Mesenchymal stem cell (in vitro differentiated cells and primary cell): ENCODE data around the gene ALG2.

ENCODE experiments used
- DNase-seq: peaks from one replicate; pipeline ENCODE4 v3.0.0-alpha.2; 2013
- H2AFZ ChIP-seq: one replicate; pipeline ENCODE4 v1.6.1; 2013; ENCODE audit warnings: low read depth, mild to moderate bottlenecking, control low read depth, inconsistent platforms, low read length, moderate library complexity
- H2AK5ac ChIP-seq: 2 replicates; pipeline ENCODE4 v1.6.1; 2013; ENCODE audit warnings: low read length, moderate library complexity, mild to moderate bottlenecking, inconsistent platforms; ENCODE audit not compliant: severe bottlenecking
- H2BK120ac ChIP-seq: one replicate; pipeline ENCODE4 v1.6.1; 2013; ENCODE audit warnings: low read depth, mild to moderate bottlenecking, inconsistent platforms, low read length, moderate library complexity
- H2BK12ac ChIP-seq, 2 experiments: one replicate each; pipeline ENCODE4 v1.6.1; 2013; ENCODE audit warnings: inconsistent platforms in 2 of 2, low read length in 2 of 2, mild to moderate bottlenecking in 2 of 2, moderate library complexity in 2 of 2, control low read depth in 1 of 2
- H2BK15ac ChIP-seq: one replicate; pipeline ENCODE4 v1.6.1; 2013; ENCODE audit warnings: mild to moderate bottlenecking, low read depth, inconsistent platforms; ENCODE audit not compliant: poor library complexity, severe bottlenecking
- H2BK5ac ChIP-seq: 2 replicates; pipeline ENCODE4 v1.6.1; 2013; ENCODE audit warnings: low read depth, mild to moderate bottlenecking, low read length, control low read depth, inconsistent platforms; ENCODE audit not compliant: poor library complexity, severe bottlenecking
- H3K14ac ChIP-seq, 2 experiments: one replicate each; pipeline ENCODE4 v1.6.1; 2013; ENCODE audit warnings: inconsistent platforms in 2 of 2, low read length in 2 of 2, control low read depth in 1 of 2, mild to moderate bottlenecking in 1 of 2, moderate library complexity in 1 of 2
- H3K18ac ChIP-seq, 2 experiments: one replicate each; pipeline ENCODE4 v1.6.1; 2013; ENCODE audit warnings: inconsistent platforms in 2 of 2, low read length in 2 of 2, control low read depth in 1 of 2, low read depth in 1 of 2, mild to moderate bottlenecking in 1 of 2
- H3K23ac ChIP-seq, 2 experiments: one replicate each; pipeline ENCODE4 v1.6.1; 2013; ENCODE audit warnings: inconsistent platforms in 2 of 2, low read length in 2 of 2, mild to moderate bottlenecking in 2 of 2, moderate library complexity in 2 of 2, control low read depth in 1 of 2
- H3K27ac ChIP-seq: 2 replicates; pipeline ENCODE4 v1.5.1; 2013; ENCODE audit warnings: mild to moderate bottlenecking, moderate library complexity, low read length, control low read depth, inconsistent platforms; ENCODE audit not compliant: poor library complexity, severe bottlenecking
- H3K27me3 ChIP-seq, 2 experiments: 2 replicates each; pipeline versions ENCODE4 v1.6.1 to v1.7.0; 2013; ENCODE audit warnings: low read length in 2 of 2, mild to moderate bottlenecking in 2 of 2, moderate library complexity in 2 of 2, control low read depth in 1 of 2, inconsistent platforms in 1 of 2; ENCODE audit not compliant: control insufficient read depth in 1 of 2, insufficient read depth in 1 of 2
- H3K36me3 ChIP-seq, 2 experiments: 2 replicates each; pipeline versions ENCODE4 v1.6.1 to v1.7.0; 2013; ENCODE audit warnings: low read length in 2 of 2, control low read depth in 1 of 2, inconsistent platforms in 1 of 2, low read depth in 1 of 2, mild to moderate bottlenecking in 1 of 2; ENCODE audit not compliant: insufficient read depth in 2 of 2, control insufficient read depth in 1 of 2
- H3K4ac ChIP-seq, 2 experiments: one replicate each; pipeline ENCODE4 v1.6.1; 2013; ENCODE audit warnings: inconsistent platforms in 2 of 2, low read length in 2 of 2, mild to moderate bottlenecking in 2 of 2, moderate library complexity in 2 of 2, control low read depth in 1 of 2, low read depth in 1 of 2
- H3K4me1 ChIP-seq: 2 replicates; pipeline ENCODE4 v1.6.1; 2013; ENCODE audit warnings: low read depth, low read length, control low read depth; ENCODE audit not compliant: control insufficient read depth, insufficient read depth
- H3K4me2 ChIP-seq: 2 replicates; pipeline ENCODE4 v1.6.1; 2013; ENCODE audit warnings: low read length, mild to moderate bottlenecking, inconsistent platforms; ENCODE audit not compliant: poor library complexity, severe bottlenecking
- H3K4me3 ChIP-seq, 2 experiments: 2 replicates each; pipeline versions ENCODE4 v1.5.1 to v1.7.0; 2013; ENCODE audit warnings: low read length in 2 of 2, mild to moderate bottlenecking in 2 of 2, control low read depth in 1 of 2, low read depth in 1 of 2; ENCODE audit not compliant: insufficient read depth in 1 of 2
- H3K79me1 ChIP-seq: replicated peaks from 2 replicates; pipeline ENCODE4 v1.6.1; 2013; ENCODE audit warnings: mild to moderate bottlenecking, control low read depth, low read length, inconsistent platforms; ENCODE audit not compliant: poor library complexity, severe bottlenecking
- H3K9ac ChIP-seq: 2 replicates; pipeline ENCODE4 v1.7.0; 2013; ENCODE audit warnings: mild to moderate bottlenecking, low read length, moderate library complexity
- H3K9me3 ChIP-seq: 2 replicates; pipeline ENCODE4 v1.7.0; 2013; ENCODE audit warnings: mild to moderate bottlenecking, low read length; ENCODE audit not compliant: control insufficient read depth
- H4K8ac ChIP-seq: one replicate; pipeline ENCODE4 v1.6.1; 2013; ENCODE audit warnings: inconsistent platforms, mild to moderate bottlenecking, low read length, moderate library complexity
- H4K91ac ChIP-seq: one replicate; pipeline ENCODE4 v1.6.1; 2013; ENCODE audit warnings: mild to moderate bottlenecking, low read length, inconsistent platforms
- WGBS: methylation state at CpG from one replicate; pipeline ENCODE4 v1.1.7; 2013; ENCODE audit warnings: mixed read lengths; 5-methylcytosine and 5-hydroxymethylcytosine counted together

The ALG2 gene

DNA sequence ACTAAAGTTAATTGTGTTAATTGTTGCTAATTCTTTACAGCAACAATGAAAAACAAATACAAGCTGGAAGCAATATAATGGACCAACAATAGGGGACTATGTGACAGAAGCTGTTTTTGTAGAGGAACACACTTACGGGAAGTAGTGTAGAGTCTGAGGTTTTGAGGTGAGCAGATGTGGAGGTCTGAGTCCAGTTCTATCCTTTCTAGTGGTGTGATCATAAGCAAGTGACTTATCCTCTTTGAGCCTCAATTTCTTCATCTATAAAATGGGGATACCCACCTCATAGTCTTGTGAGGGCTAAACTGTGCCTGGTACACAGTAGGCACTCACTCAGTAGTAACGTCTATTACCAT, 28.3 kb downstream of the ALG2 start:
- Histone ChIP-seq H3K4me3 (peak overlapping the region in 1 of 2 experiments; percentile 3), H3K18ac (no peak overlapping the region), H2BK5ac (no peak overlapping the region), H2BK120ac (no peak overlapping the region), H3K36me3 (no peaks in the 10 kb centered on the region), H2AK5ac (no peak overlapping the region), H4K8ac (no peak overlapping the region), H3K4me2 (no peak overlapping the region), H3K27me3 (peaks cover 41 to 65% of the 10 kb centered on the region in 2 experiments), H3K4me1 (no peaks in the 10 kb centered on the region), H4K91ac (no peak overlapping the region), H3K4ac (no peak overlapping the region), H3K9me3 (peaks cover 7% of the 10 kb centered on the region), H3K27ac (no peak overlapping the region), H3K79me1 (no peaks in the 10 kb centered on the region), H3K9ac (no peak overlapping the region), H3K23ac (no peak overlapping the region), H2AFZ (no peak overlapping the region), H3K14ac (no peak overlapping the region), H2BK15ac (no peak overlapping the region), H2BK12ac (no peak overlapping the region)
- WGBS = 88% methylated on average over 1 of the region's 2 CpGs
- DNase-seq = no peak

DNA sequence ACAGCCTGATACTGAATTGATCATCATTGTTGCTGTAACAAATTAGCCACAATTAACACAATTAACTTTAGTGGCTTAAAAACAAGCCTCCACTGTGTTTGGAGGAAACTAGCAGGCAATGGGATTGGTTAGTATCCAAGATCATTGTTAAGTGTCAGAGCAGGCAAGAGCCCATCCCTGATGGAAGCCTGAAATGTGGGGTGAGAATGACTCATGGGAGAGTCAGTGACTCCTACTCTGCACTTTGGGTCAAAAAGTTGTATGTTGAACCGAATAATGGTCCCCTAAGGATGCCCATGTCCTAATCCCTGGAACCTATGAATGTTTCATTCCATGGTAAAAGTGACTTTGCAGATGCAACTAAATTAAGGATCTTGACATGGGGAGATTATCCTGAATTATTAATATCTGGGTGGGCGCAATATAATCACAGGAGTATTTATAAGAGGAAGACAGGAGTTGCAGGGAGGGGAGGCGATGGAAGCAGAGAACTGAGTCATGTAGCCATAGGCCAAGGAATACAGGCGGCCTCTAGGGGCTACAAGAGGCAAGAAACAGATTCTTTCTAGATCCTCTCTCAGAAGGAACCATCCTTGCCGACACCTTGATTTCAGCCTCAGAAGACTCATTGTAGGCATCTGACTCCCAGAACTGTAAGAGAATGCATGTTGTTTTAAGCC, 28.8 kb downstream of the ALG2 start:
- H3K9me3 ChIP-seq = peaks cover 7% of the 10 kb centered on the region
- no peak overlapping the region for H3K4me2 ChIP-seq
- no peak overlapping the region for H3K18ac ChIP-seq
- peaks cover 42 to 63% of the 10 kb centered on the region in 2 experiments for H3K27me3 ChIP-seq
- H3K4me1 ChIP-seq = no peaks in the 10 kb centered on the region
- no peak overlapping the region for H3K23ac ChIP-seq
- H3K14ac ChIP-seq = no peak overlapping the region
- no peak overlapping the region for H3K27ac ChIP-seq
- H2BK5ac ChIP-seq = no peak overlapping the region
- H2AK5ac ChIP-seq = no peak overlapping the region
- no peak overlapping the region for H2AFZ ChIP-seq
- H4K91ac ChIP-seq = no peak overlapping the region
- H3K9ac ChIP-seq = peak overlapping the region; percentile 17
- 52% methylated on average over 4 of the region's 5 CpGs for WGBS
- no peak overlapping the region for H2BK120ac ChIP-seq
- no peak overlapping the region for H4K8ac ChIP-seq
- H3K36me3 ChIP-seq = no peaks in the 10 kb centered on the region
- peak; percentile 15 for DNase-seq
- H2BK12ac ChIP-seq = no peak overlapping the region
- H3K79me1 ChIP-seq = no peaks in the 10 kb centered on the region
- no peak overlapping the region for H3K4ac ChIP-seq
- peak overlapping the region in 1 of 2 experiments; percentile 3 for H3K4me3 ChIP-seq
- no peak overlapping the region for H2BK15ac ChIP-seq

DNA sequence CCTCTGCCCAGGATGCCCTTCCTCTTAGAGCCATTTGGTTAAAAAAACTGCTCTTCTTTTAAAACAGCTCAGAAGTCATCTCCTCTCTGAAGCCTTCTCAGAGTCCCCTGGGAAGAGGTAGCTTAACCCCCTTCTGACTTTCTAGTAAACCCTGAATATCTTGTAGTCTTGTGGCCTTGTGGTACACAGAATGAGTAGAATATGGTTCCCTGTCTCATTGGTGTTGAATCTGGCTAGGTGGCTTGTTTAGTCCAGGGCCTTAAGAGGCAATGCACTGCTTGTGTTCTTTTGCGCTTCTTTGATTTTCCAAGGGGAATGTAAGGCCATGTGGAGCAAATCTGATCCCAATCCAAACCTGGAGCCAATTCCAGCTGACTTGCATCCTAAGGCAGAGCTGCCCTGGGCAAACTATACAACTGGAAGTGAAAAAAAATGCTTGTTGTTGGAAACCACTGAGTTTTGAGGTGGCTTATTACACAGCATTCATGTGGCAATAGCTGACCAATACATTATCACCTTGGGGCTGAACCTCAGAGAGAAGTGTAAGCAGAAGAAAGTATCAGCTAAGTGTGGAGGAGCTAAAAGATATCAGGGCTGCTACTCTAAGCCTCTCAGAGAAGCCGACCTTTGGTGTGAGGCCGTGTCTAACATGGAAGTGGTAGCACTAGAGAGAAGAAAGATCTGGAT, 31.0 kb downstream of the ALG2 start:
- no peak overlapping the region for H3K4ac ChIP-seq
- no peak overlapping the region for H4K8ac ChIP-seq
- H2BK5ac ChIP-seq = no peak overlapping the region
- H2BK15ac ChIP-seq = peak overlapping the region; percentile 44
- no peak overlapping the region for H3K23ac ChIP-seq
- H3K9ac ChIP-seq = no peak overlapping the region
- no peak overlapping the region for H3K27ac ChIP-seq
- no peak overlapping the region for H2AFZ ChIP-seq
- no peak overlapping the region for H2AK5ac ChIP-seq
- H3K14ac ChIP-seq = no peak overlapping the region
- H3K27me3 ChIP-seq = peaks cover 44 to 48% of the 10 kb centered on the region in 2 experiments
- no peak overlapping the region for H2BK120ac ChIP-seq
- no peaks in the 10 kb centered on the region for H3K79me1 ChIP-seq
- H3K18ac ChIP-seq = no peak overlapping the region
- peaks cover 7% of the 10 kb centered on the region for H3K9me3 ChIP-seq
- no peak overlapping the region for H2BK12ac ChIP-seq
- no peak overlapping the region for H4K91ac ChIP-seq
- H3K4me1 ChIP-seq = no peaks in the 10 kb centered on the region
- WGBS = 95% methylated on average over 3 of the region's 3 CpGs
- DNase-seq = no peak
- H3K36me3 ChIP-seq = no peaks in the 10 kb centered on the region
- no peak overlapping the region for H3K4me2 ChIP-seq
- no peak overlapping the region for H3K4me3 ChIP-seq

DNA sequence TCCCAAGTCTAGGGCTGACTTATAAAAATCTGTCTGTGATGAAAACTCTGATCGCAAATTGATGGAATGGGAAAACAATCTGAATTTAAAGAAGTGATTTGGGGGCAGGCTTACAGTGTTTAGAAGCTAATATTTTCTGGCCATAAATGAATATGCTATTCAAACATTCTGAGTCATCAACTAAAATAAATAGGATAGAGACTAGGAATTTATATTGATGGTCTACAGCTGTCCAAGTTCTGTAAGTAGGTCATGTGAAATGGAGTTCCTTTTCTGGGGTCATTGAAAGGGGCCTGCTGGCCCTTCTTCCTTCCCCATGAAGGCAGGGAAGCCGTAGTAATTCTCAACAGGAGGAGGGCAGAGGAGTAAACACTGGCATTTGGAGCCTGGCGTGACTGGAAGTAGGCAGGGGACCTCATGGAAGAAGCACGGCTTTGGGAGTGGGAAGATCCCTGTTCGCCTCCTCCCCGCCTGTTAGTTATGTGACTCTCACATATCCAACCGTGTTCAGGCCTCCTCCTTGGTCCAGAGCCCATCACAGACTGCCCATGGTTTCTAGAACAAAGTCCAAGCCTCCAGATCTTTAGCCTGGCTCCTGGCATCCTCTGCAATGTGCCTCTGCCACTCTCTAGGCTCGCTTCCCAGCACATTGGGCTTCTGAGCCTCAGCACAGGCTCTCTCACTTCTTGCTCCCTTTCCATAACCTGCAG, 31.7 kb downstream of the ALG2 start:
- Histone ChIP-seq H2BK15ac (peak overlapping the region; percentile 44), H3K27ac (no peak overlapping the region), H4K8ac (no peak overlapping the region), H3K4me3 (no peak overlapping the region), H3K14ac (no peak overlapping the region), H3K18ac (no peak overlapping the region), H3K9me3 (peaks cover 5% of the 10 kb centered on the region), H3K23ac (no peak overlapping the region), H3K27me3 (peaks cover 44 to 48% of the 10 kb centered on the region in 2 experiments), H2BK12ac (no peak overlapping the region), H3K36me3 (no peaks in the 10 kb centered on the region), H2AK5ac (no peak overlapping the region), H3K4me1 (peaks cover 1% of the 10 kb centered on the region), H2AFZ (no peak overlapping the region), H3K4me2 (no peak overlapping the region), H3K4ac (no peak overlapping the region), H2BK120ac (no peak overlapping the region), H4K91ac (no peak overlapping the region), H3K79me1 (no peaks in the 10 kb centered on the region), H3K9ac (no peak overlapping the region), H2BK5ac (no peak overlapping the region)
- DNase-seq = no peak
- 70% methylated on average over 8 of the region's 8 CpGs for WGBS
